HepG2 (cell line): Measurements from ENCODE around the gene LRRC32. TPM values are rescaled to one million over a fixed set of nuclear protein-coding genes. Genes with fewer than 3 reads are reported as not detected.

ENCODE experiments used
- ATAC-seq: fragments of 200-7000 bp; cut with Tn5 transposase; 3 replicates; pipeline ENCODE4 v1.9.1; 2020; ENCODE audit warnings: mild to moderate bottlenecking, moderate library complexity
- BruUV-seq: library from RNA; stranded (reverse); fragments of 400-500 nt; replicated peaks from 2 replicates; lab custom pipeline; 2021; lab: Mats Ljungman, UMichigan
- CTCF ChIA-PET: fragments of 300-600 bp; formaldehyde crosslinking; extraction: SDS; loops from one replicate; lab custom pipeline; 2021; ENCODE audit warnings: low total read pairs, inconsistent platforms, low intra/inter-chr PET ratio; lab: Yijun Ruan, JAX
- POLR2A ChIA-PET: fragments of 350-600 bp; sonication (Branson Sonifier 250); formaldehyde crosslinking; loops from one replicate; lab custom pipeline; 2020; ENCODE audit warnings: antibody characterized with exemption, inconsistent platforms; lab: Yijun Ruan, JAX
- DNase-seq: peaks from one replicate; pipeline ENCODE4 v3.0.0-alpha.2; 2015; ENCODE audit warnings: low spot score
- FAIRE-seq: peaks from 3 replicates; lab custom pipeline; 2011; peaks lifted over from hg19 to GRCh38; lab: Jason Lieb, UNC
- H2AFZ ChIP-seq: one replicate; pipeline ENCODE4 v1.6.1; 2011; ENCODE audit warnings: low read length, inconsistent platforms
- H3K27ac ChIP-seq: fragments of 300-600 bp; 3 replicates; pipeline ENCODE4 v1.8.0; 2011; ENCODE audit warnings: mixed run types, mild to moderate bottlenecking, mixed read lengths, low read length, inconsistent platforms; ENCODE audit not compliant: insufficient read depth; ENCODE audit errors: extremely low read length
- H3K27me3 ChIP-seq, 2 experiments: fragments of 200-600 bp in 1 of 2; 2 replicates in 1 of 2; 3 replicates in 1 of 2; pipeline versions ENCODE4 v1.6.0 to v1.8.0; 2011; ENCODE audit warnings: low read length in 2 of 2, mild to moderate bottlenecking in 2 of 2, moderate library complexity in 2 of 2, inconsistent platforms in 1 of 2; ENCODE audit not compliant: insufficient read depth in 2 of 2, control insufficient read depth in 1 of 2
- H3K36me3 ChIP-seq, 2 experiments: fragments of 200-600 bp in 1 of 2; replicated peaks in 1 of 2; 2 replicates in 1 of 2; 3 replicates in 1 of 2; pipeline versions ENCODE4 v1.5.1 to v1.8.0; 2011; ENCODE audit warnings: low read length in 2 of 2, inconsistent platforms in 1 of 2; ENCODE audit not compliant: insufficient read depth in 2 of 2, control insufficient read depth in 1 of 2
- H3K4me1 ChIP-seq: 2 replicates; pipeline ENCODE4 v1.5.1; 2012; ENCODE audit warnings: low read length, inconsistent platforms; ENCODE audit not compliant: insufficient read depth
- H3K4me2 ChIP-seq: 2 replicates; pipeline ENCODE4 v1.6.0; 2011; ENCODE audit warnings: low read depth, low read length, inconsistent platforms
- H3K4me3 ChIP-seq, 3 experiments: fragments of 200-600 bp in 1 of 3; sonication (generic), shearing (Covaris generic) in 1 of 3; replicated peaks in 1 of 3; 2 replicates each; pipeline ENCODE4 v1.5.1; 2011 to 2016; ENCODE audit warnings: low read length in 3 of 3, inconsistent platforms in 2 of 3, low read depth in 2 of 3, mild to moderate bottlenecking in 2 of 3, control low read depth in 1 of 3, mixed read lengths in 1 of 3; ENCODE audit not compliant: insufficient read depth in 1 of 3
- H3K79me2 ChIP-seq: one replicate; pipeline ENCODE4 v1.6.1; 2011; ENCODE audit warnings: low read length, inconsistent platforms; ENCODE audit not compliant: insufficient read depth
- H3K9ac ChIP-seq: 2 replicates; pipeline ENCODE4 v1.6.0; 2011; ENCODE audit warnings: mild to moderate bottlenecking, low read depth, low read length, inconsistent platforms; ENCODE audit not compliant: insufficient read depth
- H3K9me3 ChIP-seq: 2 replicates; pipeline ENCODE4 v1.5.1; 2012; ENCODE audit warnings: mild to moderate bottlenecking, low read length
- H4K20me1 ChIP-seq: 2 replicates; pipeline ENCODE4 v1.6.0; 2011; ENCODE audit warnings: inconsistent platforms, mild to moderate bottlenecking, low read length, moderate library complexity; ENCODE audit not compliant: insufficient read depth
- HDAC6 ChIP-seq: fragments of 200-600 bp; sonication (generic); IDR thresholded peaks from 2 replicates; pipeline ENCODE4 v1.7.0; 2017; ENCODE audit warnings: mild to moderate bottlenecking, antibody characterized with exemption, low read length, low read depth
- HOXD1 ChIP-seq: sonication (generic); formaldehyde crosslinking; IDR thresholded peaks from 2 replicates; pipeline ENCODE4 v1.5.0; 2020; ENCODE audit warnings: missing genetic modification reagents
- KLF16 ChIP-seq, 2 experiments: sonication (generic) in 1 of 2; formaldehyde crosslinking in 1 of 2; IDR thresholded peaks; 2 replicates each; pipeline versions ENCODE4 v1.6.1 to v1.8.0; 2016 to 2023; ENCODE audit warnings: missing genetic modification reagents in 2 of 2, missing compliant biosample characterization in 1 of 2
- MIXL1 ChIP-seq: IDR thresholded peaks from 2 replicates; pipeline ENCODE4 v1.6.1; 2016
- MYC ChIP-seq: sonication (generic); formaldehyde crosslinking; IDR thresholded peaks from 2 replicates; pipeline ENCODE4 v1.9.0; 2021; ENCODE audit warnings: missing genetic modification reagents, borderline replicate concordance
- RXRB ChIP-seq: IDR thresholded peaks from 2 replicates; pipeline ENCODE4 v1.6.1; 2016; ENCODE audit warnings: borderline replicate concordance, missing genetic modification reagents, missing compliant biosample characterization
- SMAD3 ChIP-seq: sonication (generic); formaldehyde crosslinking; IDR thresholded peaks from 2 replicates; pipeline ENCODE4 v1.4.0; 2020; ENCODE audit warnings: missing genetic modification reagents
- SOX6 ChIP-seq, 2 experiments: fragments of 450-650 bp in 1 of 2; sonication (generic) in 1 of 2; formaldehyde crosslinking in 1 of 2; IDR thresholded peaks; 2 replicates each; pipeline versions ENCODE4 v1.4.0 to v1.6.1; 2017 to 2020; ENCODE audit warnings: antibody characterized with exemption in 1 of 2, mild to moderate bottlenecking in 1 of 2, missing genetic modification reagents in 1 of 2
- ZBTB20 ChIP-seq: sonication (generic); formaldehyde crosslinking; IDR thresholded peaks from 2 replicates; pipeline ENCODE4 v1.8.1; 2023; ENCODE audit warnings: missing genetic modification reagents, low read depth, mild to moderate bottlenecking, borderline replicate concordance
- ZNF350 ChIP-seq: sonication (generic); formaldehyde crosslinking; IDR thresholded peaks from 2 replicates; pipeline ENCODE4 v1.4.0; 2020; ENCODE audit warnings: mild to moderate bottlenecking, low read depth, missing genetic modification reagents, borderline replicate concordance
- ZNF430 ChIP-seq: sonication (generic); formaldehyde crosslinking; IDR thresholded peaks from 2 replicates; pipeline ENCODE4 v1.9.0; 2021; ENCODE audit warnings: mild to moderate bottlenecking, missing genetic modification reagents
- WGBS: methylation state at CpG from one replicate; pipeline ENCODE4 v1.1.6; 2017; ENCODE audit warnings: low lambda C conversion rate; 5-methylcytosine and 5-hydroxymethylcytosine counted together
- in situ Hi-C: cut with HindIII; loops from 2 replicates; pipeline ENCODE4 v1.10.0; 2017; ENCODE audit warnings: low pct_unique_long_range_greater_than_20kb; ENCODE audit not compliant: extremely low pct_ligation_motif_present
- intact Hi-C: fragments of 100-400 bp; cut with micrococcal nuclease; formaldehyde crosslinking; loops from one replicate; pipeline ENCODE4 v1.10.0; 2022; ENCODE audit not compliant: unreplicated experiment
- polyA plus RNA-seq, 8 experiments: library from polyadenylated mRNA; depleted of rRNA in 3 of 8; stranded (reverse) in 7 of 8; unstranded in 1 of 8; fragments of >200 nt; fragmentation: Illumina TruSeq in 4 of 8; extraction: Trizol in 4 of 8; gene quantifications; 2 replicates each; pipeline versions ENCODE4 v1.2.1 to v1.2.3, GENCODE V29; 2011 to 2016; ENCODE audit warnings: low read depth in 4 of 8, missing spikeins in 1 of 8, mixed read lengths in 1 of 8; ENCODE audit not compliant: insufficient read depth in 1 of 8
- total RNA-seq, 5 experiments: library from RNA; depleted of rRNA; stranded (reverse); fragments of >200 nt; fragmentation: Illumina TruSeq; extraction: Trizol; gene quantifications; 2 replicates each; pipeline ENCODE4 v1.2.3, GENCODE V29; 2016; ENCODE audit warnings: low read depth in 1 of 5
- TF ChIP-seq, protein P1 (sequence below): sonication (generic); formaldehyde crosslinking; IDR thresholded peaks from 2 replicates; pipeline ENCODE4 v1.5.0; 2020; ENCODE audit warnings: mild to moderate bottlenecking, missing genetic modification reagents
- TF ChIP-seq, protein P2 (sequence below): sonication (generic); formaldehyde crosslinking; IDR thresholded peaks from 2 replicates; pipeline ENCODE4 v1.4.0; 2020; ENCODE audit warnings: missing genetic modification reagents
- TF ChIP-seq, protein P3 (sequence below): sonication (generic); formaldehyde crosslinking; IDR thresholded peaks from 2 replicates; pipeline ENCODE4 v1.5.0; 2020; ENCODE audit warnings: mild to moderate bottlenecking, missing genetic modification reagents, borderline replicate concordance

The LRRC32 gene
- total and polyA plus RNA-seq, 2 of the 13 experiments (the other 11 are each of a cell fraction or from before 2014, with no cell fraction given) = 0.07 TPM; not detected in 1

GRCh38 chr11:76638270-76639197 is 32.0 kb downstream of the LRRC32 start:
- Histone ChIP-seq H3K9ac (no peak overlapping the region), H3K36me3 (no peaks in the 10 kb centered on the region), H3K79me2 (no peaks in the 10 kb centered on the region), H2AFZ (no peak overlapping the region), H3K4me1 (no peaks in the 10 kb centered on the region), H3K4me3 (no peak overlapping the region)
- DNase-seq = no peak
- intact Hi-C loops = no loop called here
- BruUV-seq = no TSS peak
- FAIRE-seq = no peak
- 20% methylated on average over 8 of the region's 11 CpGs for WGBS
- 0 out of 3 replicates have a peak, but pooled peaks have one; percentile 31 for ATAC-seq
- no peak for TF ChIP-seq MIXL1 (CRISPR knock-in tag)
- TF ChIP-seq, protein P1, sequence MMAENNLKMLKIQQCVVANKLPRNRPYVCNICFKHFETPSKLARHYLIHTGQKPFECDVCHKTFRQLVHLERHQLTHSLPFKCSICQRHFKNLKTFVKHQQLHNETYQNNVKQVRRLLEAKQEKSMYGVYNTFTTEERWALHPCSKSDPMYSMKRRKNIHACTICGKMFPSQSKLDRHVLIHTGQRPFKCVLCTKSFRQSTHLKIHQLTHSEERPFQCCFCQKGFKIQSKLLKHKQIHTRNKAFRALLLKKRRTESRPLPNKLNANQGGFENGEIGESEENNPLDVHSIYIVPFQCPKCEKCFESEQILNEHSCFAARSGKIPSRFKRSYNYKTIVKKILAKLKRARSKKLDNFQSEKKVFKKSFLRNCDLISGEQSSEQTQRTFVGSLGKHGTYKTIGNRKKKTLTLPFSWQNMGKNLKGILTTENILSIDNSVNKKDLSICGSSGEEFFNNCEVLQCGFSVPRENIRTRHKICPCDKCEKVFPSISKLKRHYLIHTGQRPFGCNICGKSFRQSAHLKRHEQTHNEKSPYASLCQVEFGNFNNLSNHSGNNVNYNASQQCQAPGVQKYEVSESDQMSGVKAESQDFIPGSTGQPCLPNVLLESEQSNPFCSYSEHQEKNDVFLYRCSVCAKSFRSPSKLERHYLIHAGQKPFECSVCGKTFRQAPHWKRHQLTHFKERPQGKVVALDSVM = no peak
- no peak for TF ChIP-seq HDAC6
- no peak for TF ChIP-seq HOXD1 (CRISPR knock-in tag)
- TF ChIP-seq MYC (CRISPR knock-in tag) = no peak
- TF ChIP-seq, protein P2, sequence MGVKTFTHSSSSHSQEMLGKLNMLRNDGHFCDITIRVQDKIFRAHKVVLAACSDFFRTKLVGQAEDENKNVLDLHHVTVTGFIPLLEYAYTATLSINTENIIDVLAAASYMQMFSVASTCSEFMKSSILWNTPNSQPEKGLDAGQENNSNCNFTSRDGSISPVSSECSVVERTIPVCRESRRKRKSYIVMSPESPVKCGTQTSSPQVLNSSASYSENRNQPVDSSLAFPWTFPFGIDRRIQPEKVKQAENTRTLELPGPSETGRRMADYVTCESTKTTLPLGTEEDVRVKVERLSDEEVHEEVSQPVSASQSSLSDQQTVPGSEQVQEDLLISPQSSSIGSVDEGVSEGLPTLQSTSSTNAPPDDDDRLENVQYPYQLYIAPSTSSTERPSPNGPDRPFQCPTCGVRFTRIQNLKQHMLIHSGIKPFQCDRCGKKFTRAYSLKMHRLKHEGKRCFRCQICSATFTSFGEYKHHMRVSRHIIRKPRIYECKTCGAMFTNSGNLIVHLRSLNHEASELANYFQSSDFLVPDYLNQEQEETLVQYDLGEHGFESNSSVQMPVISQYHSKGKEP = no peak
- no peak for TF ChIP-seq KLF16 (CRISPR knock-in tag; IDR thresholded peaks at IDR 0.05)
- TF ChIP-seq ZNF350 (CRISPR knock-in tag) = no peak
- TF ChIP-seq ZBTB20 = no peak
- TF ChIP-seq, protein P3, sequence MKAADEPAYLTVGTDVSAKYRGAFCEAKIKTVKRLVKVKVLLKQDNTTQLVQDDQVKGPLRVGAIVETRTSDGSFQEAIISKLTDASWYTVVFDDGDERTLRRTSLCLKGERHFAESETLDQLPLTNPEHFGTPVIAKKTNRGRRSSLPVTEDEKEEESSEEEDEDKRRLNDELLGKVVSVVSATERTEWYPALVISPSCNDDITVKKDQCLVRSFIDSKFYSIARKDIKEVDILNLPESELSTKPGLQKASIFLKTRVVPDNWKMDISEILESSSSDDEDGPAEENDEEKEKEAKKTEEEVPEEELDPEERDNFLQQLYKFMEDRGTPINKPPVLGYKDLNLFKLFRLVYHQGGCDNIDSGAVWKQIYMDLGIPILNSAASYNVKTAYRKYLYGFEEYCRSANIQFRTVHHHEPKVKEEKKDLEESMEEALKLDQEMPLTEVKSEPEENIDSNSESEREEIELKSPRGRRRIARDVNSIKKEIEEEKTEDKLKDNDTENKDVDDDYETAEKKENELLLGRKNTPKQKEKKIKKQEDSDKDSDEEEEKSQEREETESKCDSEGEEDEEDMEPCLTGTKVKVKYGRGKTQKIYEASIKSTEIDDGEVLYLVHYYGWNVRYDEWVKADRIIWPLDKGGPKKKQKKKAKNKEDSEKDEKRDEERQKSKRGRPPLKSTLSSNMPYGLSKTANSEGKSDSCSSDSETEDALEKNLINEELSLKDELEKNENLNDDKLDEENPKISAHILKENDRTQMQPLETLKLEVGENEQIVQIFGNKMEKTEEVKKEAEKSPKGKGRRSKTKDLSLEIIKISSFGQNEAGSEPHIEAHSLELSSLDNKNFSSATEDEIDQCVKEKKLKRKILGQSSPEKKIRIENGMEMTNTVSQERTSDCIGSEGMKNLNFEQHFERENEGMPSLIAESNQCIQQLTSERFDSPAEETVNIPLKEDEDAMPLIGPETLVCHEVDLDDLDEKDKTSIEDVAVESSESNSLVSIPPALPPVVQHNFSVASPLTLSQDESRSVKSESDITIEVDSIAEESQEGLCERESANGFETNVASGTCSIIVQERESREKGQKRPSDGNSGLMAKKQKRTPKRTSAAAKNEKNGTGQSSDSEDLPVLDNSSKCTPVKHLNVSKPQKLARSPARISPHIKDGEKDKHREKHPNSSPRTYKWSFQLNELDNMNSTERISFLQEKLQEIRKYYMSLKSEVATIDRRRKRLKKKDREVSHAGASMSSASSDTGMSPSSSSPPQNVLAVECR (CRISPR knock-in tag) = no peak
- no peak for TF ChIP-seq RXRB (CRISPR knock-in tag)
- no peak for TF ChIP-seq ZNF430
- no peak for TF ChIP-seq SOX6 (IDR thresholded peaks at IDR 0.05)
- no peak for TF ChIP-seq SOX6 (CRISPR knock-in tag; IDR thresholded peaks at IDR 0.05)
- no peak for TF ChIP-seq SMAD3 (CRISPR knock-in tag)
- TF ChIP-seq, all 625 proteins: peak for 0
- Histone ChIP-seq H3K4me2 (no peak overlapping the region), H4K20me1 (no peaks in the 10 kb centered on the region), H3K9me3 (no peaks in the 10 kb centered on the region), H3K27me3 (peaks cover 6 to 52% of the 10 kb centered on the region in 2 experiments), H3K27ac (no peak overlapping the region)
- ChIA-PET POLR2A (no interaction called here), CTCF (no interaction called here)
- in situ Hi-C loops = no loop called here
